Activated CD8-positive, alpha-beta memory T cell treated with anti-CD3 and anti-CD28 coated beads for 24 hours (primary cell): Measurements from ENCODE around the gene TPO.

ENCODE experiments used
- DNase-seq: peaks from one replicate; pipeline ENCODE4 v3.0.0-alpha.2; 2020

The TPO gene

DNA sequence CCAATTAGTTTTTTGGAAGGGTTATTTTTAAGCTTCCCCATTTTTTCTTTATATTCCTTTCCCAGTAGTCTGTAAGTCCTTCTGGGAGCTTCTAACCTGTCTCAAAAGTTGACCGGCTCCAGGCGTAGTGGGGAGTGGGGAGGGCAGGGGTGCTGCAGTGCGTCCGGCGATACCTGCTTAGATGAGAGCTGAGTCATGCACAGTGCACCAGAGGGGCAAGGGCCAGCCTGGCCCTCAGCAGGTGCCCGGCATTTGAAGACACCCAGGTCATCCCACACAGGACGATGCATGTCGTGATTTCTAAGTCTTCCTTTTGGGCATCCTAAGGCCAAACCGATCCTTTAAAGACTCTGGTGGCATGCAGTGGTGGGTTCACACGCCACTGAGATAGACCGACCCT lies 73.4 kb downstream of the TPO start:
- peak; percentile 17 for DNase-seq

- DNase-seq, result peak; percentile 28
Observed at GRCh38 chr2:1487758-1488157, 74.5 kb downstream of the TPO start.

DNA sequence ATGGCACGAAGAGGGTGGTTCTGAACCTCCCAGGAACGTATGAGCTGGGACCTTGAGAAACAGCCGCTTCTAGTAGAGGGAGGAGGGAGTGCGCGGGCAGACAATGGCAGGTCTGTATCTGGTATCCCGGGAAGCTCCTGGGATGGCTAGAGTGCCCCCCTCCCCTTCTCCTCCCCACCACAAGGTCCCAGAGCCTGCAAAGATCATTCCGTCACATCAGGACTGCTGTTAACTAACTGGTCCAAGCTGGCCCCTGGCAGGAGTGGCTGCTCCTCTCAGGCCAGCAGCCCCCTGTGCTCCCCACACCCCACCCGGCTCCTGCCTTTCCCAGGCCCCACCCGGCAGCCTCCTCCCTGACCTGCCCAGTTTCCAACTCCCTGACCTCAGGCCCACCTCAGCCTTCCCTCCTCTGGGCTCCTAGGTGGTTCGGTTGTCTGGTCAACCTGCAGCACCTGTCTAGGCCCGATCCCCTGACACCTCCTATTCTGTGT lies 75.0 kb downstream of the TPO start:
- DNase-seq, result peak; percentile 47

DNA sequence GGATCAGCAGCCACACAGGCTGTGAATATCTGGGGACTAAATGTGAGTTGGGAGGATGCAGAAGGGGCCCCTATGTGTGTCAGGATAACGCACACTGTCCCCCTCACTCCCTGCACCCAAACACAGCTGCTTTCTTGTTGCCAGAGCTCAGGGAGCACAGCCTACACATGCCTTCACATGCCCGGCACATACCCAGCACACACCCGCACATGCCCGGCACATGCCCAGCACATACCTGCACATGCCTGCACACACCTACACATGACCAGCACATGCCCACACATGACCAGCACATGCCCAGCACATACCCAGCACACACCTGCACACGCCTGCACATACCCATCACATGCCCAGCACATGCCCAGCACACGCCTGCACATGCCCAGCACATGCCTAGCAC lies 75.6 kb downstream of the TPO start:
- DNase-seq, result peak; percentile 32

DNA sequence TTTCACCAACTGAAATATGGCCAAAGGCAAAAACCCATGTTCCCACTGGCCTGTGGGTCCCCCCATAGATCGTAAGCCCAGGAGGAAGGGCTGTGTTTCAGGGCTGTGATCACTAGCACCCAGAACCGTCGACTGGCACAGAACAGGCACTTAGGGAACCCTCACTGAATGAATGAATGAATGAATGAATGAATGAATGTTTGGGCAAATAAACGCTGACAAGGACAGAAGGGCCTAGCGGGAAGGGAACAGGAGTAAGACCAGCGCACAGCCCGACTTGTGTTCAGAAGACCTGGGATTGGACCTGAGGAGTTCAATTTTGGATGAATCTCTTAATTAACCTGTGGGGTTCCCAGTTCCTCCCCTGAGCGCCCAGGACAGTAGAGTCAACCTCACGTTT lies 76.2 kb downstream of the TPO start:
- peak; percentile 41 for DNase-seq

- DNase-seq, result peak; percentile 38
Observed at GRCh38 chr2:1490381-1490780, 77.1 kb downstream of the TPO start.

- DNase-seq, result peak; percentile 26
Observed at GRCh38 chr2:1491751-1492150, 78.5 kb downstream of the TPO start.

- DNase-seq, result peak; percentile 13
Observed at GRCh38 chr2:1492231-1492630, 79.0 kb downstream of the TPO start.

DNA sequence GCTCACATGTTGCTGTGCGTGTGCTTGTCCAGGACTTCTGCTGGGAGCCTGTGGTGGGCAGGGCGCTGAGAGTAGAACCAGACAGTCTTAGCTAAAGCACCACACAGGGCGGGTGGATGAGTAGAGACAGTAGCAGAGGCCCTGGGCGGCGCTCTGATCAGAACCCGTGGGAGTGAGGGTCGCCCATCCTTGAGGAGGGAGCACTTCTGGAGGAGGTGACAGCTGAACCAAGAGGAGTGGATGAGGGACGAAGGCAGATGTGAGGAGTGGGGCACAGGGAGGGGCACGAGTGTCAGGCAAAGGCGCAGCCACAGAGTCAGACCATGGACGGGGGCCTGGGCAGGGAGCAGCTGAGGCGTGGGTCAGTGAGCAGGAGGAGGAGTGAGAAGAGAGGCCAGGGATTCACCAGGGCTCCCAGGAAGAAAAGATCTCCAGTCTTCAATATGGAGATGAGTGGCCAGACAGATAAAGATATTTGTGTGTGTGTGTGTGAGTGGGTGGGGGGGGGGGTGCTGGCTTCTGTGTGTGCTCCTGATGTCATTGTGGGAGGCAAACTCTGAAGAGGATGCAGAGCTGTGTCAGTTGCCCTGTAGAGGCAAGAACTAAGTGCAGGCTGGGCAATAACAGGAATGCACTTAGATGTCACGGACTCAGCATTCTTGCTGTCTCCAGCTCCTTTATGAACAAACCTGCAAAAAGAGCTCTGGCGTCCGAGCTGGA lies 79.6 kb downstream of the TPO start:
- DNase-seq, result peak; percentile 38

GRCh38 chr2:1493431-1494126 lies 80.3 kb downstream of the TPO start:
- no peak for DNase-seq

DNA sequence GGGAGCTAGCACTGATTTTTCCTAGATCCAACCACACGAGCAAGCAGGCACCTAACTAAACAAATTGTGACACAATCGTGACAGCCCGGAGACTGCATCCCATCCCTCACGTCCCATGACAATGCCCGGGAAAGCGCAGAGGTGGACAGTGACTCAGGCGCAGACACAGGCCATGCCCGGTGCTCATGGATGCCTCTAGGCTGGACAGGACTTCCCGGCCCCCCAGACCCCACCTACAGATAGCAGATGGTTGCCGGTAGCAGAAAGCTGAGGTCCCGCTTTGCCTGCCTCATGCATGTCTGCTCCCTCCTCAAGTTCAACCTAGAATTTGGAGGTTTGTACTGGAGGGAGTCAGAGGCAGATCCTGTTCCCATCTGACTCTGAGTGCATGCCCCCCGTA lies 81.0 kb downstream of the TPO start:
- no peak for DNase-seq

GRCh38 chr2:1494906-1495305 lies 81.6 kb downstream of the TPO start:
- no peak for DNase-seq

- DNase-seq, result no peak
Observed at GRCh38 chr2:1495676-1496358, 82.6 kb downstream of the TPO start.

DNA sequence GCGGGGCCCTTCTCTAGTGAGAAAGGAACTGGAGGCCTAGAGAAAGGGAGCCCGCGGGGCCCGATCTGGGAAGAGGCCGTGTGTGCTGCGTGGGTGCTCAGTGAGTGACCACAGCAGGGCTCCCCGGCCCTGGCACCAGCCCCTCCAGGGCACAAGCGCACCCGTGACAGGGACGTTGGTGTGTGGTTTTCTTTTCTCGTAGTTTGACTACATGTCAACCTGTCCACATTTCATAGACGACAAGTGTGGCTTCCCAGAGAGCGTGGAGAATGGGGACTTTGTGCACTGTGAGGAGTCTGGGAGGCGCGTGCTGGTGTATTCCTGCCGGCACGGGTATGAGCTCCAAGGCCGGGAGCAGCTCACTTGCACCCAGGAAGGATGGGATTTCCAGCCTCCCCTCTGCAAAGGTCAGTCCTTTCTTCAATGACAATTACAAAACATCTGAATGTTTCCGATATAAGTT lies 83.1 kb downstream of the TPO start:
- no peak for DNase-seq

- no peak for DNase-seq
Observed at GRCh38 chr2:1497122-1497611, 83.9 kb downstream of the TPO start.

DNA sequence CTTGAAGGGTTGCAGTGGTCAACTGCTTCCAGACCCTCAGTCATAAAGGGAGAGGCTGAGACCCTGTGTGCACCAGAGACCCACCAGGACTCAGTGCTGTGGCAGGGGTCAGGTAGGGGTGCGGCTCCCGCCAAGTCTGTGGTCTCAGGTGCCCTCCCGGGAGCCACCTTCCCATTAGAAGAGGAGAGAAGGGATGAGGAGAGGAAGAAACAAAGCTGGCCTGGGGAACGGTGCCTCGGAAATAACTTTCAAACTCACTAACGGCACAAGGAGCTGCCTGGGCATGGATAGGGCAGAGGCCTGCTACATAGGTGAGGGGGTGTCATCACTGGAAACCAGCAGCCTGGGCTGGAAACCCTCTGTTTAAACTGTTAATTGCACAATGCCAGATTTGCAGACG lies 84.9 kb downstream of the TPO start:
- DNase-seq, result no peak

- no peak for DNase-seq
Observed at GRCh38 chr2:1499033-1499795, 86.0 kb downstream of the TPO start.

DNA sequence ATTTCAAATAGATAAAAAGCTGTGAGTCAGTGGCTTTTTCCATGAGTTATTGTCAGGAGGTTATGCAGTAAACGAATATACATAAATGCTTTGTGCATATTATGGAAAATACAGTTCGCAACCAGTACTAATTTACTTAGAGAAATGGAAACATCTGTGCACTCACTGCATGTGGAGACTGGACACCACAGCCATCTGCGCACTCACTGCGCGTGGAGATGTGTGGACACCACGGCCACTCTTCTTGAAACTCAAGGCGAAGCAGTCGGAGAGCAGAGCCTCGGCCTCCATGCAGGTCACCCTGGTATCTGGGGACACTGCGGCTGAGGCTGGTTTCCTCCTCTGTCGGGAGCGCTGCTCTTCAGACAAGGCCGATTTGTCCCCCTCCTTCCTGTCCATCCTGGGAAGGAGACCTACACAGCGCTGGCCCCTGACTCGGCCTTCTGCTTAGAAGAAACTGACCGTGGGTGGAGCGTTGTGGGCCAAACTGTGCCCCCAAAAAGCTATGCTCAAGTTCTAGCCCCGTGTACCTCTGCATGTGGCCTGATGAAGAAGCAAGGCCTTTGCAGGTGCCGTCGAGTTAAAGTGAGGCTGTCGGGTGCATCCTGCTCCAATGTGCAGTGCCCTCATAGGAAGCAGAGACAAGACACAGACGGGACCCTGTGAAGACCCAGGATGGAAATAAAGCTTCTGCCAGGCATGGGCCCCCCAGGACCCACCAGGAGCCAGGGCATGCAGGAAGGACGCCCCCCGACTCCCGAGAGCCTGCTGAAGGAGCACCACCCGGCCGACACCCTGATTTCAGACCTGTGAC lies 88.0 kb downstream of the TPO start:
- no peak for DNase-seq

GRCh38 chr2:1501991-1502390 lies 88.7 kb downstream of the TPO start:
- DNase-seq, result no peak

DNA sequence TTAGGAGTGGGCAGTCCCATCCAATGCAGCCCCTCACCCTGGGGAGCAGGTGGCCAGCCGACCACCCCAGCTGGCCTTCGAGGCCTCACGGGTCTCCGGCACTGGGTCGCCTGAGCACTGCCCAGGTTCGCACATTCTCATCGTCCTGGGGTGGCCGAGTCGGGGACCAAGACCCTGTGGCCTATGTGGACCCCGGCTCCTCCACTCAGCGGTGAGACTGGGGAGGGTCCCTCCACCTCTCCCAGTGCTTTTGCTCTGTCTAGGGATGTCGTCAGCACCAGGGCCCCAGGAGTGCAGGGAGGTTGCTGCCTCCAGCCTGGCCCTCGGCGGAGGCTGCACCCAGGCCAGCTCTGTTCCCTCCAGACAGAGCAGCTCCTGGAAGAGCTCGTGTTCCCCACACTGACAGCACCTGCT lies 89.6 kb downstream of the TPO start:
- no peak for DNase-seq

- DNase-seq, result no peak
Observed at GRCh38 chr2:1503471-1504310, 90.4 kb downstream of the TPO start.
